CD14-positive monocyte (primary cell): ENCODE data around the gene GPAT3. TPM values are rescaled to one million over a fixed set of nuclear protein-coding genes. Genes with fewer than 3 reads are reported as not detected.

Experiments used
- DNase-seq, 3 donors: peaks; one replicate each; pipeline ENCODE4 v3.0.0-alpha.2; 2011 to 2022
- H2AFZ ChIP-seq: 2 replicates; pipeline ENCODE4 v1.6.0; 2012; ENCODE audit warnings: mild to moderate bottlenecking, low read depth, low read length, inconsistent platforms; ENCODE audit not compliant: insufficient read depth, poor library complexity, severe bottlenecking
- H3K27ac ChIP-seq, 2 donors: 1 replicate in 1 of 2; 2 replicates in 1 of 2; pipeline ENCODE4 v1.5.1; 2012 to 2013; ENCODE audit warnings: low read length in 2 of 2, control low read depth in 1 of 2, inconsistent platforms in 1 of 2, low read depth in 1 of 2, mild to moderate bottlenecking in 1 of 2
- H3K27me3 ChIP-seq, 2 donors: one replicate each; pipeline versions ENCODE4 v1.6.0 to v1.6.1; 2011 to 2013; ENCODE audit warnings: low read length in 2 of 2; ENCODE audit not compliant: control insufficient read depth in 2 of 2, insufficient read depth in 2 of 2
- H3K36me3 ChIP-seq, 2 donors: replicated peaks in 1 of 2; 1 replicate in 1 of 2; 2 replicates in 1 of 2; pipeline versions ENCODE4 v1.5.1 to v1.6.1; 2012 to 2013; ENCODE audit warnings: low read length in 2 of 2, control low read depth in 1 of 2, inconsistent platforms in 1 of 2, mild to moderate bottlenecking in 1 of 2; ENCODE audit not compliant: insufficient read depth in 2 of 2, control insufficient read depth in 1 of 2
- H3K4me1 ChIP-seq, 2 donors: 1 replicate in 1 of 2; 2 replicates in 1 of 2; pipeline versions ENCODE4 v1.5.1 to v1.6.1; 2012 to 2013; ENCODE audit warnings: low read length in 2 of 2, control low read depth in 1 of 2, inconsistent platforms in 1 of 2, mild to moderate bottlenecking in 1 of 2, moderate library complexity in 1 of 2; ENCODE audit not compliant: insufficient read depth in 2 of 2, control insufficient read depth in 1 of 2
- H3K4me2 ChIP-seq: replicated peaks from 2 replicates; pipeline ENCODE3; 2012; ENCODE audit warnings: low read length, moderate library complexity, mild to moderate bottlenecking; ENCODE audit not compliant: poor library complexity, severe bottlenecking; ENCODE audit errors: extremely low read depth
- H3K4me3 ChIP-seq, 3 experiments: fragments of 200-600 bp in 1 of 3; sonication (generic) in 1 of 3; replicated peaks in 1 of 3; 1 replicate in 2 of 3; 2 replicates in 1 of 3; pipeline ENCODE4 v1.5.1; 2011 to 2013; ENCODE audit warnings: low read length in 3 of 3, mild to moderate bottlenecking in 3 of 3, control low read depth in 2 of 3, low read depth in 2 of 3, inconsistent platforms in 1 of 3, moderate library complexity in 1 of 3
- H3K79me2 ChIP-seq: 2 replicates; pipeline ENCODE4 v1.6.0; 2012; ENCODE audit warnings: mild to moderate bottlenecking, control low read depth, inconsistent platforms, low read length, moderate library complexity; ENCODE audit not compliant: insufficient read depth
- H3K9ac ChIP-seq: 2 replicates; pipeline ENCODE4 v1.6.0; 2017; ENCODE audit warnings: low read length, mild to moderate bottlenecking; ENCODE audit not compliant: insufficient read depth, poor library complexity, severe bottlenecking
- H3K9me3 ChIP-seq, 2 donors: replicated peaks in 1 of 2; 1 replicate in 1 of 2; 2 replicates in 1 of 2; pipeline versions ENCODE4 v1.5.1 to v1.6.1; 2012 to 2013; ENCODE audit warnings: low read length in 2 of 2, control low read depth in 1 of 2; ENCODE audit not compliant: control insufficient read depth in 1 of 2, insufficient read depth in 1 of 2
- H4K20me1 ChIP-seq: 2 replicates; pipeline ENCODE4 v1.6.0; 2012; ENCODE audit warnings: mild to moderate bottlenecking, low read length, control low read depth, moderate library complexity; ENCODE audit not compliant: insufficient read depth
- H3K27ac Mint-ChIP-seq, 7 donors: one replicate each; pipeline ENCODE4 v1.8.0; 2020; ENCODE audit warnings: mild to moderate bottlenecking in 7 of 7, mixed read lengths in 7 of 7, moderate library complexity in 6 of 7, inconsistent platforms in 2 of 7
- H3K27me3 Mint-ChIP-seq, 3 donors: one replicate each; pipeline ENCODE4 v1.8.0; 2021 to 2022; ENCODE audit warnings: low read depth in 3 of 3, mild to moderate bottlenecking in 3 of 3, mixed read lengths in 3 of 3, moderate library complexity in 3 of 3, inconsistent platforms in 1 of 3
- H3K36me3 Mint-ChIP-seq, 2 donors: one replicate each; pipeline ENCODE4 v1.8.0; 2020; ENCODE audit warnings: mixed read lengths in 2 of 2, inconsistent platforms in 1 of 2, mild to moderate bottlenecking in 1 of 2
- H3K4me1 Mint-ChIP-seq: one replicate; pipeline ENCODE4 v1.8.0; 2020; ENCODE audit warnings: mild to moderate bottlenecking, mixed read lengths
- H3K4me3 Mint-ChIP-seq, 2 donors: one replicate each; pipeline ENCODE4 v1.8.0; 2020; ENCODE audit warnings: mild to moderate bottlenecking in 2 of 2, mixed read lengths in 2 of 2, moderate library complexity in 1 of 2
- H3K9me3 Mint-ChIP-seq, 7 donors: one replicate each; pipeline ENCODE4 v1.8.0; 2020 to 2022; ENCODE audit warnings: mixed read lengths in 7 of 7, mild to moderate bottlenecking in 6 of 7, moderate library complexity in 6 of 7, inconsistent platforms in 2 of 7
- CTCF ChIP-seq: fragments of 200-600 bp; IDR thresholded peaks from one replicate; pipeline ENCODE4 v1.8.0; 2022; ENCODE audit warnings: antibody characterized with exemption, mild to moderate bottlenecking
- WGBS: methylation state at CpG from one replicate; pipeline ENCODE4 v1.1.5; 2013; ENCODE audit warnings: missing lambda C conversion rate; ENCODE audit not compliant: insufficient coverage; 5-methylcytosine and 5-hydroxymethylcytosine counted together
- intact Hi-C, 2 donors: fragments of 100-400 bp; cut with micrococcal nuclease; formaldehyde crosslinking; loops; one replicate each; pipeline versions ENCODE4 v1.15.0 to v1.15.1; 2023
- polyA plus RNA-seq, 3 donors: library from polyadenylated mRNA; depleted of rRNA in 1 of 3; unstranded in 2 of 3; stranded (reverse) in 1 of 3; fragments of 300-500 nt in 2 of 3; fragments of >200 nt in 1 of 3; fragmentation: Illumina TruSeq in 2 of 3; gene quantifications; 1 replicate in 2 of 3; 2 replicates in 1 of 3; pipeline ENCODE4 v1.2.3, GENCODE V29; 2012 to 2021

Gene GPAT3
- polyA plus RNA-seq, 3 donors, result 20.9 to 46.2 (median 44.2) TPM

GRCh38 chr4:83604321-83604720 is 68.4 kb downstream of the GPAT3 start:
- Histone ChIP-seq H3K4me2 (peak overlapping the region; percentile 49), H3K4me1 (peaks cover 12 to 30% of the 10 kb centered on the region in 2 donors), H3K9me3 (no peaks in the 10 kb centered on the region), H3K4me3 (peak overlapping the region in 1 of 3 experiments; percentile 12), H3K27me3 (no peaks in the 10 kb centered on the region), H4K20me1 (no peaks in the 10 kb centered on the region), H3K27ac (peak overlapping the region; percentile 9 to 12), H3K9ac (no peak overlapping the region), H2AFZ (no peak overlapping the region), H3K36me3 (peaks cover 9 to 46% of the 10 kb centered on the region in 2 donors), H3K79me2 (no peaks in the 10 kb centered on the region)
- Mint-ChIP-seq H3K4me1 (peaks cover 28% of the 10 kb centered on the region), H3K27me3 (peaks cover 0 to 2% (median 0%) of the 10 kb centered on the region in 3 donors), H3K27ac (peak overlapping the region; percentile 56 to 89 (median 71)), H3K36me3 (peaks cover 37 to 45% of the 10 kb centered on the region in 2 donors), H3K9me3 (peaks cover 0 to 7% (median 4%) of the 10 kb centered on the region in 7 donors), H3K4me3 (peak overlapping the region in 1 of 2 donors; percentile 64)
- WGBS, result no CpG with 5 or more reads among the region's 2 CpGs
- no peak for TF ChIP-seq CTCF
- intact Hi-C loops, result no loop called here
- DNase-seq, result peak; percentile 45 to 87 (median 57)

- TF ChIP-seq CTCF, result no peak
- Histone ChIP-seq H3K27ac (peak overlapping the region in 1 of 2 donors; percentile 12), H4K20me1 (no peaks in the 10 kb centered on the region)
These were observed 69.3 kb downstream of the GPAT3 start for GRCh38 chr4:83605210-83605609.

More at GRCh38 chr4:83605210-83605609, 69.3 kb downstream of the GPAT3 start:
- H2AFZ ChIP-seq, result no peak overlapping the region
- intact Hi-C loops, result no loop called here
- H3K36me3 Mint-ChIP-seq, result peaks cover 30 to 38% of the 10 kb centered on the region in 2 donors
- peaks cover 15 to 27% of the 10 kb centered on the region in 2 donors for H3K4me1 ChIP-seq
- peaks cover 29% of the 10 kb centered on the region for H3K4me1 Mint-ChIP-seq
- peaks cover 8 to 40% of the 10 kb centered on the region in 2 donors for H3K36me3 ChIP-seq
- H3K27me3 Mint-ChIP-seq, result peaks cover 0 to 2% (median 0%) of the 10 kb centered on the region in 3 donors
- DNase-seq, result no peak
- H3K27ac Mint-ChIP-seq, result peak overlapping the region in 1 of 7 donors; percentile 25
- H3K9me3 ChIP-seq, result no peaks in the 10 kb centered on the region
- H3K9me3 Mint-ChIP-seq, result peaks cover 0 to 4% (median under 1%) of the 10 kb centered on the region in 7 donors
- H3K79me2 ChIP-seq, result no peaks in the 10 kb centered on the region
- no peak overlapping the region for H3K4me3 ChIP-seq
- no peak overlapping the region for H3K9ac ChIP-seq
- H3K4me3 Mint-ChIP-seq, result no peak overlapping the region
- 100% methylated on average over 1 of the region's 3 CpGs for WGBS
- H3K27me3 ChIP-seq, result no peaks in the 10 kb centered on the region
- no peak overlapping the region for H3K4me2 ChIP-seq
